HG03342 (cell line): ENCODE data around the gene CPLANE2.
"Not testable (repeated sequence)": the region's sequence is repeated elsewhere in the genome, so short reads cannot be mapped to it uniquely, and the experiment has no call there.

Source experiments
- ATAC-seq: cut with Tn5 transposase; IDR thresholded peaks from one replicate; pipeline ENCODE4 v1.9.1; 2021; ENCODE audit warnings: mild to moderate bottlenecking, moderate library complexity; ENCODE audit not compliant: unreplicated experiment

Gene CPLANE2

DNA sequence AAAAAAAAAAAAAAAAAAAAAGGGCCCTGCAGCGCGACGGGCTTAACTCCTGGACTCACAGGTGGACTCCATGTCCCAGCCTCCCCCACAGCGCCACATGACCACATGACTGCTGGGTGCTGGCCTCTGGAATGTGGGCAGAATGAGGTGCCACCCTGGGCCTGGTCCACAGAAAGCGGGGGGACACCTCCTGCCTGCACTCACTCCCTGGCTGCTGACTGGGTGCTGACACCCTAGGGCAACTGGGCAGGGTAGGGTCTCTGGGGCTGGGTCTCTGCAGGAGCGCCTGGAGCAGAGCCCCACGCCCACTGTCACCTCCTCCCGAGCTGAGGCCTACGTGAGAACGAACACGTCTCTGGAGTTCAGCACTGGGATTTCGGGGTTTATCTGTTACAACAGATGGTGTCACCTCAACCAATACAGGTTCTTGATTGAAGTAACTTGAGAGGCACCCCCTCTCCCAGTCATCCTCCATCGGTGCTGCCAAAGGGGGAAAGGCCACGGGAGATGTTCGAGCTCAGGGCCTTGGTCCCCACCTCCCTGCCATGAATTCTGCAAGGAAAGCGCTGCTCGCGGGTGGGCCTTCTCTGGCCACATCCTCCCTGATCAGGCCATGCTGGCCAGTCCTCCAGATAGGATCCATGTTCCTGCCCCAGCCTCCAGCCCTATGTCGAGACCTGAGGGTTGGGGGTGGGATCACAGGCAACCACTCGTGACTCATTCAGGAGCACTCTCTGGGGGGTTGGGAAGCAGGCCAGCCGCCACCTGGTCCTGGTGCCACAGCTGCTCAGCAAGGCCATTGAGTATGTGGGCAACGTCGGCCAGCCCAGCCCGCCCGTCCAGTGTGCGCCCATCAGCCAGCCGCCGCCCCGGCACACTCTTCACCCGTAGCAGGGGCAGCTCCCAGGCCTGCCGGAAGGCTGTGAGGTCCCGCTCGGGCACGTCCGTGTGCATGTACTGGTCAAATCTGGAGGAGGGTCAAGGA lies 5.4 kb downstream of the CPLANE2 start:
- ATAC-seq: no peak

DNA sequence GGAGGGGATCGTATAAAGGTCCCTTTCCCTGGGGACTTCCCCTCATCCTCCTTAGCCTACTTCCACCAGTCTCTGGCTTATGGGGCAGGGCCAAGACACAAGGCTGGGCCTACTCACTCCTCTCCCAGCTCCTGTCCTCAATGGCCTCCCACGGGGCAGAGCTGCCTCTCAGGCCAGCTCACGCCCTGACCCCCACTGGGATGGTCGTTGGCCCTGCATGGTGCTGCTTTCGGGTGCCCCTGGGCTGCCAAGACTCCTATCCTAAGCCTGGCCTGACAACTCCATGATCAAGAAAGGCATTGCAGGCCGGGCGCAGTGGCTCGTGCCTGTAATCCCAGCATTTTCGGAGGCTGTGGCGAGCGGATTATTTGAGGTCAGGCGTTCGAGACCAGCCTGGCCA lies 6.2 kb downstream of the CPLANE2 start:
- no peak for ATAC-seq

DNA sequence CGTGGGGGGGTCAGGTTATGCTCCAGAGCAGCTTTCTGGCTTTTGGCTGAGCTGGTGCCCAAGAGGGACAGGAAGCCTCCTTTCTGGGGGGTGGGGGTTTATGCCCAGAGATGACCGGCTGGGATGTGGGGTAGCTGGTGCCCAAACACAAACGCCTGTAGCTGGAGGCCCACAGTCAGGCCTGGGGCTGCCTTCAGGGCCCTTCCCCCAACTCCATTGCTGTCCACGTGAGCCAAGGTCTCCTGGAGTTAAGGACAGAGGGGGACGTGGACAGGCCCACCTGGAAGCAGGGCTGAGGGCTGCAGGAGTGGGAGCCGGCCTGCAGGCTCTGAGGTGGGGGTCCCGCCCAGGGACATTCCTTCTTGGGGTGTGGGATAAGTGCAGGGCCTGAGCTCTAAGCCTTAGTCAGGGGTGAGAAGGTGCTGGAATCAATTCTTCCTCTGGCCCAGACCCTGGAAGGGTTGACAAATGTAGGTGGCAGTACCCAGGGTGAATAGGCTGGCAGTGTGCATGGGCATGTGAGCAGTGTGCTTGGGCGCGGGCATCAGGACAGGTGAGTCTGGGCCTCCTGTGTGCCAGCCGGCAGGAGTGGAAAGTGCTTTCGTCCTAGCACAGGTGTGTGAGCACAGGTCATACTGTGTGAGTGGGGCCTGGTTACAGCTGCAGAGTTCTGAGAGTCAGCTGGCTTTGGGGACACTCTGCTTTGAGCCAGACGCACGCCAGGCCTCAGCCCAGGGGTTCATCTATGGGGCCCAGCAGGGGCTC lies 6.8 kb downstream of the CPLANE2 start:
- no peak for ATAC-seq

DNA sequence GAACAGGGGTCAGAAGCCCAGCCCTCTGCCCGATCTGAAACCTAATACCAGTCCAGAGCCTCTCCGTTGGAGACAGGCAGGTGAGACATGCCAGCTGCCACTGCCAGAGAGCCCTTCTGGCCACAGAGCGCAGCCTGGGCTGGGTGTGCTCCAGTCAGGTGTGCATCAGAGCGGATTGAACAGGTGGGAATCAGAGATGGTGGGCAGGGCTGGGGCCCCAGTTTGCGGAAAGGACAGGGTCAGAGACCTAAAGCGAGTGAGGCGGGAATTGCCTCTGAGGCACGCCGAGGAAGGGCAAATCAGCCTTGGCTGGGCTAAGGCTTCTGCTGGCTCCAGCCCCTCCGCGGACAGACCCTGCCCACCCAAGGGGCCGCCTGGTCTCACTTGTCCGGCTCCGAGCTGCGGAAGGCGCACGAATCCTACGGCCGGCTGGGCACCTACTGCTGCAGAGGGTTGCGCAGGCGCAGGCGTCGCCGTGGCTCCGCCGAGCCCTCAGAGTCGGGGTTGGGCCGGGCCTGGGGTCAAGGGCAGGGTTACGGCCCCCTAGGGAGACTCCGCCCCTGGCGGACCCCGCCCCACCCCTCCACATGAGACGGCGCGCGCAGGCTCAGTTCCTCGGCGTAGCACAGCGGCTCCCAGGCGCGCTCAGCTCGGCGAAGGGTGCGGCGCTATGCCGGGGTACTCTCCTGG lies 10.3 kb downstream of the CPLANE2 start:
- ATAC-seq: no peak

DNA sequence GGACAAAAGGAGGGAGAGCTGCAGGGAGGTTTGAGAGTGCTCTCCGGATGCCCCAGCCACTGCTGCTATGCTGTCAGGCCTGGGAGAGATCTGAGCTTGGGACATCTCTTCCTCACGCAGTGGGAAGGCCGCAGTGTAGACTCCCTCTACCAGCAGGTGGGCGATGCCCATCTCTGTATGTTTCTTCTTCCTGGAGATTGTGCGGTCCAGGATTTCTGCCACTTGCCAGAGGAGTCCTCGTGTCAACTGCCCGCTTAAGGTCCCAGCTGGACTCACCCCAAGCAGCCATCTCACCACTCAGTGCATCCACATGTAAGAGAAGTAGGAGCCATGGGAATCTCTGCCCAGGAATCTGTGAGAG lies 10.9 kb downstream of the CPLANE2 start:
- ATAC-seq: no peak

DNA sequence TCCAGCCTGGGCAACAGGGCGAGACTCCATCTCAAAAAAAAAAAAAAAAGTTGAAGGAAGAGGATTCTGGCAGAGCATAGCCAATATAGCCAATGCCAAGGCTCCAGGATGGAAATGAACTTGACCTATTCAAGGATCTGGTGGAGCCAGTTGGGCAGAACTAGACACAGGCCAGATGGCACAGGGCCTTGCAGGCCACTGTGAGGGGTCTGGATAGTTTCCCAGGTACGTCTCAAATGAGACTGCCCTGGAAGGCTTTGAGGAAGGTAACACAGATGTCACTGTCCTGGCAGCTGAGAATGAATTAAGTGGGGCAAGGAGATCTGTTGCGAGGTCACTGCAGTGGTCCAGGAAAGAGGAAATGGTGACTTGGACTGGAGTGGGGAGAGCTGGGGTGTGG lies 12.5 kb downstream of the CPLANE2 start:
- ATAC-seq: no peak

DNA sequence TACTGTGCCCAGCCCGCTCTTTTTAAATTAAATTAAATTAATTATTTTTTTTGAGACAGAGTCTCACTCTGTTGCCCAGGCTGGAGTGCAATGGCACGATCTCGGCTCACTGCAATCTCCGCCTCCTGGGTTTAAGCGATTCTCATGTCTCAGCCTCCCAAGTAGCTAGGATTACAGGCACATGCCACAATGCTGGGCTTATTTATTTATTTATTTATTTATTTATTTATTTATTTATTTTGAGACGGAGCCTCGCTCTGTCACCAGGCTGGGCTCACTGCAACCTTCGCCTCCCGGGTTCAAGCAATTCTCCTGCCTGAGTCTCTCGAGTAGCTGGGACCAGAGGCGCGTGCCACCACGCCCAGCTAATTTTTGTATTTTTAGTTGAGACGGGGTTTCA lies 14.3 kb downstream of the CPLANE2 start:
- not testable (repeated sequence) for ATAC-seq

DNA sequence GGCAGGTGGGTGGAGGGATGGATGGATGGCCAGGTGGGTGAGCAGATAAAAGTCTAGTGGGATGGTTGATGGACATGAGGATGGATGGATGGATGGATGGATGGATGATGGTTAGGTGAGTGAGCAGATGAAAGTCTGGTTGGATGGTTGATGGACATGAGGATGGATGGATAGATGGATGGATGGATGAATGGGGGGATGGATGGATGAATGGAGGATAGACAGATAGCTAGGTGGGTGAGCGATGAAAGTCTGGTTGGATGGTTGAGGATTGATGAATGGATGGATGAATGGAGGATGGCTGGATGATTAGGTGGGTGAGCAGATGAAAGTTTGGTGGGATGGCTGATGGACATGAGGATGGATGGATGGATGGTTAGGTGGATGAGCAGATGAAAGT lies 15.5 kb downstream of the CPLANE2 start:
- ATAC-seq: no peak

DNA sequence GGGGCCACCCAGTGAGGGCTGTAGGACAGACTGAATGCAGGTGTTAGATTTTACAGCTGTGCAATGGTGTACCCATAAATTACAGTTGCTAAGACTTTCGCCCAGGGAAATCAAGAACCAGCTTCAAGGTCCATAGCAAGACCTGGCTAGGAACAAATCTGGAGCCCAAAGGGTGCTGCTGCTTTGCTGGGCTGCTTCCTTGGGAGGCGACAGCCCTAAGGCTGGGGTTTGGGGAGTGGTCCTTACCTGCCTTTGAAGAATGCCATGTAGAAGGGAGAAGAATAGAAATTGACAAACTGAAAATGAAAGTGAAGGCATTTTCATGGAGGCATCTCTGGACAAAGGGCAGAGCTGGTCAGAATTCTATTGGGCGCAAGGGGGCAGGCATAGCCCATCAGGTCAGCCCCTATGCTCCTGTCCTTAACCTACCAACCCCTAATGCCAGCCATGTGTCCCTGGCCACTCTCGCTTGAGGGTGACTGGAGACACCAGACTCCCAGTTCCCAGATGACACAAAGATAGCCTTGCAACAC lies 16.9 kb downstream of the CPLANE2 start:
- ATAC-seq: no peak

DNA sequence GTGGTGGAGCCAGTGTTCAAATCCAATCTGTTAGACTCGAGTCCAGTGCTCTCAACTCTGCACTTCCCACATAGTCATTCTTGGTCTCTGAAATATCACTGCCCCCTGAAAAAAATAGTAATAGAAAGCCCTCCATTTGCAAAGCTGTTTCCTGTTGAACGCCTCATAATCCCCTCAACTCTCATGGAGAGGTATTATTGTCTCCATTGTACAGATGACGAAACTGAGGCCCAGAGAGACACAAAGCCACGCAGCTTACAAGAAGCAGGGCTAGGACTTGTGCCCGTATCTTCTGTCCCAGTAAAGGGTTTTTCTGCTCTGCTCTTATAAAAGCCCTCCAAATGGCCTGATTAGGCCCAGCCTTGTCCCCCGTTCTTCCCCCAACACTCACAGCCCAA lies 18.3 kb downstream of the CPLANE2 start:
- no peak for ATAC-seq

DNA sequence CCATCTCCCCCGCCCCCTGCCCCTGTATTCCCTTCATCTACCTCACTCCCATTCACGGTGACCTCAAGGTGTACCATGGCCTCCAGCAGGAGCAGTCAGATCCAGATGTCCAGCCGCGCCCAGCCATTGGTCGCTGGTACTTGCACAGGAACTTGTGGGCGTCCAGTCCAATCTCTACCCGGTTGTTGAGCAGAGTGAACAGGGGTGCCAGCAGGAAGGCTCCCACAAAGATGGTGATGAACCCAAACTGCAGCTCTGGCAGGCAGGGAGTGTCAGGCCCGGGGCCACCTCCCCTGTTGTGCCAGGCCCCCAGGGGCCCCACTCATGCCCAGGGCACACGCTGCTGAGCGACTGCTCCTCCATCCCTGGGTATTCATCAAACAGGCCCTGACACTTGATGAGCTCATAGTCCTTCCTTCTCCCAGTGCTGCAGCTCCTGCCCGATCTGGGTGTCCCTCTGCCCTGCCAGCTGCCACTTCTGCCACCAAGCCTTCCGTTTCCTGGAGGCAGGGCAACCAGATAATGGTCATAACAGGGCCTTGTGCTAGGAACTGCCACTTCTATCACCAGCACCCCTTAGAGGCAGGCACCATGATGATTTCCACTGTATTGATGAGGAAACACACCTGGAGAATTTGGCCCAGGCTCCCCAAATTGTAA lies 18.8 kb downstream of the CPLANE2 start:
- ATAC-seq: no peak

DNA sequence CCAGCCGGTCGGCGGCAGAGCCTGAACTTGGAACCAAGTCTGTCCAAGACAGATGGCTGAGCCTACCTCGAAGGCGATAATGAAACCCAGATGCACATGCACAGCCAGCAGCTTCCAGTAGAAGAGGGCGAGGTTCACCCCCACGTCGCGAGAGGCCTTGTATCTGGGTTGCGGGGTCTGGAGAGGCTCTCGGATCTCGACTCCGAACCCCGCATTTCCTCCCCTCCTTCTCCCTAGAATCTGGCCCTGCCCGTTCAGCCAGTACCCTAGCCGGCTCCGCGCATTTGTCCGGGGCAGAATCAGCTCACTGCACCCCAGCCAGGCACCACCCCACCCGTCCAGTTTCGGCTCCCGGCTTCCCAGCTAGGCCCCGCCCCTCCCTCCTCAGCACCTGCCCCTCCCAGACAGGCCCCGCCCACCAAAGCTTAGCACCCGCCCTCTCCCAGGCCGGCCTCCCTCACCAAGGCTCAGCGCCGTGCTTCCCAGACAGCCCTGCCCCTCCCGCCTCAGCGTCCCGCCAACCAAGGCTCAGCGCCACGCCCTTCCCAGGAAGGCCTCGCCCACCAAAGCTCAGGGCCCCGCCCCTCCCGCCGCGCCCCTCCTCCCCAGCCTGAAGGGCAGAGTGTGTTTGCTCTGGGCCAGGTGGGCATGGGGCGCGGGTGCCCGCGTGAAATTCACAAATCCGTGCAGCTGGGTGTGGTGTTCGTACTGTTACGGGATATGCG lies 19.8 kb downstream of the CPLANE2 start:
- peak; percentile 90 for ATAC-seq

DNA sequence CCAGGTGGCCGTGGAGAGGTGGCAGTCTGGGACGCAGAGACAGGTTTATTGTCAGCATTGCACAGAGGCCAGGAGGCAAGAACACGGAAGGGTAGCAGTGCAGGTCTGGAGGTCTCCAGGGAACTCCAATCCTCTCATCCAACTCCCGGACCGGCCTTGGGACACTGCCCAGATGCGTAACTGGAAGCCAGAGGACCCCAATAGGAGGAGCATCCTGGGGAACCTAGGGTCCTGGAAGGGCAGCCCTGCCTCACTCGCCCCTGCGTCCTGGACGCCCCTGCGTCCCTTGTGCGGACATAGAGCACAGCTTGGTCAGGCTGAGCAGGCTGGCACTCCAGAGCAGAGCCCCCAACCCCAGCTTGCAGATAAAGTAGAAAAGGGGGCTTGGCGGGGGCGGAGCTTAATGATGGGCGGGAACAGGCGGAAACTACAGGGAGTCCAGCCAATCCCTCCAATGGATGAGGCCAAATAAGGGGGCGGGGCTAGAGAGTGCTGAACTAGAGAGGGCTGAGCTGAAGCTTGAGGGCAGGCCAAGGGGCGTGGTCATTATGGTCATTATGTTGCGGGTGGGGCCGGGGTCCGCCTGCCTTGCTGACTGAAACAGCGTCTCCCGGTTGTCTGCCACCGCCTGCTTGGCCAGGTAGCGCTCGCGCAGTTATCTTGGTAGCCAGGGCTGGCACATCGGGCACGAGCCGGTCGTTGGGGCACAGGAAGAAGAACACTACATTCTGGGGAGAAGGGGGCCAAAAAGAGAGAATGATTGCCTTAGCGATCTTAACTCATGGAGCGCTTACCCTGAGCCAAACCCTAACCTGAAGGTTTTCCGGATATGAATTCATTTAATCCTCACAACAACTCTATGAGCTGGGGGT lies 20.9 kb downstream of the CPLANE2 start:
- peak; percentile 37 for ATAC-seq

DNA sequence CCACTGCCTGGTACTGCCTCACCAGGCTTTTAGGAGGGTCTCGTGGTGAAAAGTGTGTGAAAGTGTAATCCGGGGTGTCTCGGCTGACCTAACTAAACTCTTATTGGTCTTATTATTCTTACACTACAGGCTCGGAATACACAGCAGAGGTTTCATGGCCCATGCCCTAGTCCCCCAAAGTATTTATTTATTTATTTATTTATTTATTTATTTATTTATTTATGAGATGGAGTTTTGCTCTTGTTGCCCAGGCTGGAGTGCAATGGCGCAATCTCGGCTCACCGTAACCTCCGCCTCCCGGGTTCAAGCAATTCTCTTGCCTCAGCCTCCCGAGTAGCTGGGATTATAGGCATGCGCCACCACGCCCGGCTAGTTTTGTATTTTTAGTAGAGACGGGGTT lies 21.7 kb downstream of the CPLANE2 start:
- not testable (repeated sequence) for ATAC-seq

DNA sequence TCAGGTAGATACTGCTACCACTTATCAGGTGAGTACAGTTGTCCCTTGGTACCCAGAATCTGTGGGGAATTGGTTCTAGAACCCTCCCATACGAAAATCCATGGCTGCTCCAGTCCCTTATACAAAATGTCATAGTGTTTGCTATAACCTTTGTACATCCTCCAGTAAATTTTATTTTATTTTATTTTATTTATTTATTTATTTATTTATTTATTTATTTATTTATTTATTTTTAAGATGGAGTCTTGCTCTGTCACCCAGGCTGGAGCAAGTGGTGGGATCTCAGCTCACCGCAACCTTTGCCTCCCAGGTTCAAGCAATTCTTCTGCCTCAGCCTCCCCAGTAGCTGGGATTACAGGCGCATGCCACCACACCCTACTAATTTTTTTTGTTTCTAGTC lies 23.4 kb downstream of the CPLANE2 start:
- not testable (repeated sequence) for ATAC-seq

DNA sequence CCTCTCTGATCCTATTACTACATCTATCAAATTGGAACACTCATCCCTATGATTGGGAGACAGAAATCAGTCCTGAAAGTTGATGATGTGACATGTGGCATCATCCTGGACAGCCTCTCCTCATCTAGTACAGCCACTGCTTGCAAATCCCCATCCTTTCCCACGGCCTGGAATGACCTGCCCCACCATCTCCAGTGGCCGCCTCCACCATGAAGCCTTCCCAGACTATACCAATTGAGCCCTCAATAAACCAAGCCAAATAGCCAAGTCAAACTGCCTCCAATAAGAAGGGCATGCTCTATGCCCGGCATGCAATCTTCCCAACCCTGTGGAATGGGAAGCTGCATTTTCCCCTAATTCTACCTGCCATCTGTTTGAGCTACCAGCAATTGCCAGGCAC lies 24.0 kb downstream of the CPLANE2 start:
- ATAC-seq: no peak

DNA sequence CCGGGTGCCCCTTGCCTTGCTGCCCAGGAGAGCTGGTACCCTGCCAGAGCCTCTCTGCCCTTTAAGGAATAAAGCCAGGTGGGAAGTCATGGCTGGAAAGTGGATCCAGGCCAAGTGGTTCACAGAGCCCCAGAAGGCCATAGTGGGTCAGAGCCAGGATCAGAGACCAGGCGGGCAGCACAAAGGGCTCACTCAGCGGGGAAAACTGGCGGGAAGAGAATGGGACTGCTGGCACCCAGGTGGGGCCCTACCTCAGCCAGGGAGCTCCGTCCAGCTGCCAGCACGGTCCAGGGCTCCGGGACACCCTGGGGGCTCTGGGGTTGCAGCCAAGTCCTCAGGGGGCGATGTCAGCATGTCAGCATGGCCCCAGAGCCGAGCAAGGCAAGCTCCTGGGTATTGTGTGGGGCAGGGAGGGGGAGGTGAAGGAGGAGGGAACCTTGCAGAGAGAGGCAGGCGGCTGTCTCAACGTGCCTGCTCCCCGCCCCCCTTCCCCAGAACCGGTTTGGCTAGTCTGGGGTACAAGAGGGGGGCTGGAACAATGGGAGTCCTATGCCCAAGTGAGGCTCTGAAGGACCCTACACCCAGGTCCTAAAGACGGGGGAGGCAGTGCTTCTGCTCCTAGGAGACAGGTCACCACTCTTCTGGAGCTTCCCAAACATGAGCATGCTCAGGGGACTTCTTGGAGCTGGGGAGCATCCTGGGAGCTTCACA lies 24.6 kb downstream of the CPLANE2 start, which contains the start of gene ARHGEF19:
Gene ARHGEF19, minus strand, starts transcription at position 402 of the 711 bp plus-strand sequence. CDS start 3,598 bp downstream, outside the sequence.
- ATAC-seq: no peak

DNA sequence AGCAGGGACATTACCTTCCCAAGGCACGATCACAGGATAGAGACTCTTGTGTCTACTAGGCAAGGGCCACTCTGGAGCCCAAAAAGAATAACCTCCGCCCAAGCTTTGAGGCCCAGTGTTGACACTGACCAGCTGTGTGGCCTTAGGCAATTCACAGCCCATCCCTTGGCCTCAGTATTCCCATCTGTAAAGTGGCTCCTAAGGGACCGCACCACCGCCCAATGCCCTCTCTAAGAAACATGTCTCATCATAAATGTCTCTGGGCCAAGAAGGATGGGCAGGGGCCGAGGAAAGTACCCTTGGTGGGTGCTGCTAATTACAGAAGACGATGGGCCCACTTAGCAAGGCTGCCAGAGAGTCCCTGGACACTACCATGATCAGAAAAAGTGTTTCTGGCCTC lies 25.2 kb downstream of the CPLANE2 start:
- no peak for ATAC-seq
